ENCODE data around the gene HNRNPUL1.

Gene HNRNPUL1

GRCh38 chr19:41309180-41310032 is 45.2 kb downstream of the HNRNPUL1 start:
- DNase-seq: no peak

GRCh38 chr19:41310033-41310831 is 46.1 kb downstream of the HNRNPUL1 start, which contains the start of gene CCDC97:
TSS of gene CCDC97 (plus strand) at chr19:41310172. CDS start at chr19:41310311, 139 bp downstream.
- peak; percentile 71 to 79 for DNase-seq

GRCh38 chr19:41311072-41311471 is 46.9 kb downstream of the HNRNPUL1 start:
- no peak for DNase-seq

- no peak for DNase-seq
Measured at GRCh38 chr19:41311613-41312012, 47.4 kb downstream of the HNRNPUL1 start.

- no peak for DNase-seq
Measured at GRCh38 chr19:41316306-41316920, 52.2 kb downstream of the HNRNPUL1 start.

GRCh38 chr19:41318696-41319499 is 54.7 kb downstream of the HNRNPUL1 start:
- no peak for DNase-seq

GRCh38 chr19:41319500-41320184 is 55.5 kb downstream of the HNRNPUL1 start:
- no peak for DNase-seq

GRCh38 chr19:41320185-41320518 is 56.0 kb downstream of the HNRNPUL1 start:
- DNase-seq: no peak

GRCh38 chr19:41320568-41320967 is 56.4 kb downstream of the HNRNPUL1 start:
- no peak for DNase-seq

GRCh38 chr19:41321204-41321599 is 57.0 kb downstream of the HNRNPUL1 start:
- DNase-seq: no peak

GRCh38 chr19:41321600-41322270 is 57.6 kb downstream of the HNRNPUL1 start:
- DNase-seq: no peak

GRCh38 chr19:41322451-41322850 is 58.3 kb downstream of the HNRNPUL1 start:
- DNase-seq: no peak

- peak; percentile 35 to 41 for DNase-seq
Measured at GRCh38 chr19:41323023-41323422, 58.9 kb downstream of the HNRNPUL1 start.

- DNase-seq: peak; percentile 50 to 71
Measured at GRCh38 chr19:41323430-41324125, 59.4 kb downstream of the HNRNPUL1 start.

GRCh38 chr19:41324231-41324702 is 60.1 kb downstream of the HNRNPUL1 start:
- no peak for DNase-seq

- DNase-seq: no peak
Measured at GRCh38 chr19:41324921-41325639, 60.9 kb downstream of the HNRNPUL1 start.

- no peak for DNase-seq
Measured at GRCh38 chr19:41325640-41325946, 61.4 kb downstream of the HNRNPUL1 start.

- no peak for DNase-seq
Measured at GRCh38 chr19:41325947-41326706, 62.0 kb downstream of the HNRNPUL1 start.

GRCh38 chr19:41327076-41327575 is 63.0 kb downstream of the HNRNPUL1 start:
- peak; percentile 66 to 78 for DNase-seq

All from Kasumi-1 (cell line).